ENCODE results near the gene NDUFB10.
A peak's percentile ranks its signal among the peaks of the same experiment; 100 is the strongest.

NDUFB10 gene

DNA sequence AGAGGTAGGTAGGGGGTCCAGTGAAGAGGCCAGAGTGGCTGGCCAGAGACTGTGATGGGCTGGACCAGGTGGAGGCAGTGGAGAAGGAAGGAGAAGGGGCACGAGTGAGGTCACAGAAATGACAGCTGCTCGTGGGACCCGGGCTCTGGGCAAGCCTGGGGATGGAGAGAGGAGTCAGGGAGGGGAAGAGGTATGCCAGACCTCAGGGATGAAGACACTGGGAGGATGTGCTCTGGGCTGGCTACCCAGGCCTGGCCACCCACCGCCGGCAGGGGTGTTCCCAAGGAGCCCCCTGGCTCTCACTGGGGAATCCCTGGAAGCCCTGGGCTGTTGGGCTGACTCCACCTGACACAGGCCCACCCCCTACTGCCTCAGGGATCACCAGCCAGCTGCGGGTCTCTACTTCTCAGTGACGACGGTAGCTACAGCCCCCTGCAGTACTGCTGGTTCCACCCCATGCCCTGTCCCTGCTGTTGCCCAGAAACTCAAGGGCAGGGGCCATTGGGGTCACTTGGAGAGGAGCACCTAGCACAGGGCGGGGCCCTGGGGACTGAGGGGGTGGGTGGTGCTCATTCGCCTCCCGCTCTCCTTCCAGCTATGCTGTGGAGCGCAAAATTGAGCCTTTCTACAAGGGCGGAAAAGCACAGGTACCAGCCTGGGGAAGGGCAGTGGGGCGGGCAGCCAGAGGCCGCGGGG, 14.3 kb downstream of the NDUFB10 start:
- no peak for DNase-seq

DNA sequence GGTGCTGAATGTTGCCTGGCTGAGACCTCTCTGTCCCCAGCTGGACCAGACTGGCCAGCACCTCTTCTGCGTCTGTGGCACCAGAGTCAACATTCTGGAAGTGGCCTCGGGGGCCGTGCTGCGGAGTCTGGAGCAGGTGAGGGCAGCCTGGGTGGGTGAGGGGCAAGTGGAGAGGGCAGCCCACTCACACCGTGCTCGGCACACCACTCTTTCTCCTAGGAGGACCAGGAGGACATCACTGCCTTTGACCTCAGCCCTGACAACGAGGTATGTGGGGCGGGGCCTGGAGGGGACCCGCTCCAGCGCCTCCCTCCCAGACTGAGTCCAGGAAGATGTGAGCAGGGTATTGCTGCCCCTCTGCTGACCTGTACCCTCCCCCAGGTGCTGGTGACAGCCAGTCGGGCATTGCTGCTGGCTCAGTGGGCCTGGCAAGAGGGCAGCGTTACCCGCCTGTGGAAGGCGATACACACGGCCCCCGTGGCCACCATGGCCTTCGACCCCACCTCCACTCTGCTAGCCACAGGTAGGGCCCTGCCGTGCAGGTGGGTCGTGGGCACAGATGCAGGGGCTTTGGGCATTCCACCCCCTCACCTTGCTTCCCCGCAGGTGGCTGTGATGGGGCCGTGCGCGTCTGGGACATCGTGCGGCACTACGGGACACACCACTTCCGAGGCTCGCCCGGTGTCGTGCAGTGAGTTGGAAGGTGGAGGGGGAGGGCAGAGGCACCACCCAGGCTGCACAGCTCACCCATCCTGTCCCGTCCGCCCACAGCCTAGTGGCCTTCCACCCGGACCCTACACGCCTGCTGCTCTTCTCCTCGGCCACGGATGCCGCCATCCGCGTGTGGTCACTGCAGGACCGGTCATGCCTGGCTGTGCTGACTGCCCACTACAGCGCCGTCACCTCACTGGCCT, 15.1 kb downstream of the NDUFB10 start:
- no peak for DNase-seq

DNA sequence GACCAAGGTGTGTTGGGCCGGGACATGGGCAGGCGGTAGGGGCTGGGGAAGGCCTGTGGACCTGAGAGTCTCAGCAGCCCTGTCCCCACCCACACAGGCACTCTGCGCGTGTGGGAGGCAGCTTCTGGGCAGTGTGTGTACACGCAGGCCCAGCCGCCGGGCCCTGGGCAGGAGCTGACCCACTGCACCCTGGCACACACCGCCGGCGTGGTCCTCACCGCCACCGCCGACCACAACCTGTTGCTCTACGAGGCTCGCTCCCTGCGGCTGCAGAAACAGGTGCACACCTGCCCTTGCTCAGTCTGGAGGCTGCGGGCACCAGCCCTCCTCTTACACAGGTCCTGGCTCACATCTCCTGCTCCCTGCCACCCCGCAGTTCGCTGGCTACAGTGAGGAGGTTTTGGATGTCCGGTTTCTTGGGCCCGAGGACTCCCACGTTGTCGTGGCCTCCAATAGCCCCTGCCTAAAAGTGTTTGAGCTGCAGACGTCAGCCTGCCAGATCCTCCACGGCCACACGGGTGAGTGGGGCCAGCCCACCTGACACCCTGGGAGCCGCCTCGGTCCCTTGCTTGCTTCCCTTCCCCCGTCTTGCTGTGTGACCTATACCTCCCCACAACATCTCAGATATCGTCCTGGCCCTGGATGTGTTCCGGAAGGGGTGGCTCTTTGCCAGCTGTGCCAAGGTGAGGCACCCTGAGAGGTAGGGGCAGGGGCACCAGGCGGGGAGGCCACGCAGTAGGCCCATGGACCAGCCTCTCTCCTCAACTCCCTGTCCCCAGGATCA, 16.3 kb downstream of the NDUFB10 start:
- DNase-seq = no peak

DNA sequence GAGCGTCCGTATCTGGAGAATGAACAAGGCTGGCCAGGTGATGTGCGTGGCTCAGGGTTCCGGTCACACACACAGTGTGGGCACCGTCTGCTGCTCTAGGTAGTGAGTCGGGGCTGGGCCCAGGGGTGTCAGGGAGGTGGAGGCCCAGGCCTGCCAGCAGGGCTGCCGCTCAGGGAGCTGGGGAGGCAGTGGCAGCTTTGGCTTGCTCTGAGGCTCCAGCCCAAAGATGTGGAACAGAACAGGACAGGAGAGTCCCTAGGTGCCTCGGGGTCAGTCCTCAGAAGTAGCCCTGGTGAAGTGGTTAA, 16.8 kb downstream of the NDUFB10 start:
- DNase-seq = no peak

DNA sequence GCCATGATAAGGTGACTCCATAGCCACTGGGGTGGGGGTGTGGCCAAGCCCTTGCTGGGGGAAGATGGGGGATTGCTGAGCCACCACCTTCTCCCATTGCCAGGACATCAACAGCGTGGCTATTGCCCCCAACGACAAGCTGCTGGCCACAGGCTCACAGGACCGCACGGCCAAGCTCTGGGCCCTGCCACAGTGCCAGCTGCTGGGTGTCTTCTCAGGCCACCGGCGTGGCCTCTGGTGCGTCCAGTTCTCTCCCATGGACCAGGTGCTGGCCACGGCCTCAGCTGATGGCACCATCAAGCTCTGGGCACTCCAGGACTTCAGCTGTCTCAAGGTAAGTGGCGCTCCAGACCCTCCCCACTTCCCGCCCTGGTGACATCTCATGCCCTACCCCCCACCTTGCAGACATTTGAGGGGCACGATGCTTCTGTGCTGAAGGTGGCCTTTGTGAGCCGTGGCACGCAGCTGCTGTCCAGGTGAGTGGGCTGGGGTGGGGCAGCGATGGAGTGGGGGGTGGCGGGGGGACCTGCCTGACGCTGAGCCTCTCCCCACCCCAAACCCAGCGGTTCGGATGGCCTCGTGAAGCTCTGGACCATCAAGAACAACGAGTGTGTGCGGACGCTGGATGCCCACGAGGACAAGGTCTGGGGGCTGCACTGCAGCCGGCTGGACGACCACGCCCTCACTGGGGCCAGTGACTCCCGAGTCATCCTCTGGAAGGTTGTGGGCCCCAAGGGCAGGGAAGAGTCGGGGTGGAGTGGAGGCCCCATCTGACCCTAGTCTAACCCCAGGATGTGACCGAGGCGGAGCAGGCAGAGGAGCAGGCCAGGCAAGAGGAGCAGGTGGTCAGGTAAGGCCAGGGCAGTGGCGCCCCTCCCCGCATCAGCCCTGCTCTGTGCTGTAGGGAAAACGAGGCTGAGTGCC, 17.9 kb downstream of the NDUFB10 start:
- no peak for DNase-seq

DNA sequence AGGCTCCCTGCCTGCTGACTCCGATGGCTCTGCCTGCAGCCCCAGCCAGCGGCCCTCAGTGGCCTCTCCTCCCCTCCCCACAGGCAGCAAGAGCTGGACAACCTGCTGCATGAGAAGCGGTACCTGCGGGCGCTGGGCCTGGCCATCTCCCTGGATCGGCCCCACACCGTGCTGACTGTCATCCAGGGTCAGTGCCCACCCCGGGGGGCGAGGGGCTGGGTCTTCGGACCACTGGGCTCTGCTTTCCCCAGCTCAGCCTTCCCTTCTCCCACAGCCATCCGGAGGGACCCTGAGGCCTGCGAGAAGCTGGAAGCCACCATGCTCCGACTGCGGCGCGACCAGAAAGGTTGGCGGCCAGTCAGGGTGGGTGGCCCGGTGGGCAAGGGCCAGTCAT, 18.5 kb downstream of the NDUFB10 start:
- no peak for DNase-seq

DNA sequence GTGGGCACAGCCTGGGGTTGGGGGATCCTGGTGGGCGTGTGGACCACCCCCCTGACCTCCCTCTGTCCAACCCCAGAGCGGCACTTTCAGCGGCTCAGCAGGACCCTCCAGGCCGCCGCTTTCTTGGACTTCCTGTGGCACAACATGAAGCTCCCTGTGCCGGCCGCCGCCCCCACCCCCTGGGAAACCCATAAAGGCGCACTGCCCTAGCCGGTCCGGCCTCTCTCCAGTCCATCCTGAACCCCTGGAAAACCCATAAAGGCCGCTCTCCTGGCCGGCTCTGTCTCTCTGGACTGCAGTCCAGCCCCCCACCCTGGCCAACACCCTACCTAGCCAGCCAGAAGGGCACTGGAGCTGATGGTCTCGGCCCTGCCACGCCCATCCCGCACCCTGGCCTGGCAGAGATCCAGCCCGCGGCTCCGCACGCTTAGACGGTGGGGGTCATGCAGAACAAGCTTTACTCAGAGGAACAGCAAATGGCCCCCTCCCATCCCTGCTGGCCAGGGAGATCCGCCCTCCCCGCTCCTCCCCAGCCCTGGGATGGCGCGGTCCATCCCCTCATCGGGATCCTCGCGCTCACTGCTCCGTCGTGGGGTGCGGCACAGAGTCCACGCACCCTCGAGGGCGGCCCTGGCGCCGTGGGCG, 19.3 kb downstream of the NDUFB10 start:
- no peak for DNase-seq

DNA sequence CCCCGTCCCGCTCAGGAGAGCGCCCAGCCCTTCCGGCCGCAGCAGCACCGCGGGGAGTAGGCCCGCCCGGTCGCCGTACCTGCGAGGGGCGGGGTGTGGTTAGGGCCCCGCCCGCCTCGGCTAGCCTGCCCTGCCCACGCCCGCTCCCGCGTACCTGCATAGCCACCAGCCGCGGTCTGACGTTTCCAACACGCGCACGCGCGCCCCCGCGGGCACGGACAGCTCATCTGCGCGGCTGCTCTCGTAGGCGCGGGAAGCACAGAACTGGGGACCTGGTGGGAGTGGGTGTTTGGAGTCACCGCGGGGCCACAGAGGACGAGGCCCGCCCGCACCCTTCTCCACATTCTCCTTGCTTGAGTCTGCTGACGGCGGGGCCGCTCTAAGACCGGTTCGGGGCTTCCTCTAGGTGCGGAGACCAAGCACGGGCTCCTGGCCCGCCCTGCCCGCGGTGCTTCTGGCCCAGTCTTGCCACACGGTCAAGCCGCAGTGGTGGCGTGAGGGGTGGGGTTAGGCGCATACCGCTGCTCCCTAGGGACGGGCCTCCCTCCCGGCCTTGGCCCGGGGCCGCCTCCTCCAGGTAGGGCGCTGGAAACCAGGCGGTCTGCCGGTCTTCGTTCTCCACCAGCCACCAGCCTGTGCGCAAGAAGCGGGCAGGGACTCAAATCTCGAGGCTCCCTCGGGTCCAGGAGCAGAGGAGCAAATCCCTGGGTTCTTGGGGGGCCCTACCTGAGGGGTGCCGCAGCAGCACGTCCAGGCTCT, 20.1 kb downstream of the NDUFB10 start:
- peak; percentile 32 for DNase-seq

DNA sequence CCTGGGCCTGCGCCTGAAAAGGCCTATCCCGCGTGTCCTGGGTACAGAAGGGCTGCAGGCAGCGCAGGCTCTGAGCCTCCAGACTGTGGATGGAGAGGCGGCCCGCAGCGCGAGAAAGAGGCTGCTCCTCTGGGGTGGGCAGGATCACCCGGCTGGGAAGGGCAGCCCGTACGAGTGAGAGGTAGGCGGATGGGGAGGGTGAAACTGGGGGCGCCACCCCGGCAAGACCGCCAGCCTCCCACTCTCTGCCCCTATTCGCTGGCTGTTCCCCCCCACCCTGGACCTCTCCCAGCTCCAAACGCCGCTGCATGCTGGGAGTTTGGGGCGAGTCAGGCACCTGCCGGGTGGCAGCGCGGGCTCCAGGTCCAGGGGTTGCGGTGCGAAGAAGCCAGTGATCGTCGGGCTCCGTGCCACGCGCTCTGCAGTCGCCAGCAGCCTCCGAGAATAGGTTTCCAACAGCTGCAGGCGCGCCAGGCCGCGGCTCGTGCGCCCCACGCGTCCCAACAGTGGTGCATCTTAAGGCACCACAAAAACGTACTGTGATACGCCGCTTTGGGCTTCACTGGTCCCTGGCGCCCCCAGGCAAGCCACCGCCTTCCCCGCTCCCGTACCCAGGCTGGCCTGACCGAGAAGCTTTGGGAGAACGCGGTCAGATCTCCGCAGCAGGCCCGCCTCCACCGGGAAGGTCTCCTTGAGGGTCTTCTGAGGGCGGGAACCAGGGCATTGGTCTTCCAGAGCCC, 20.9 kb downstream of the NDUFB10 start:
- DNase-seq = peak; percentile 42

DNA sequence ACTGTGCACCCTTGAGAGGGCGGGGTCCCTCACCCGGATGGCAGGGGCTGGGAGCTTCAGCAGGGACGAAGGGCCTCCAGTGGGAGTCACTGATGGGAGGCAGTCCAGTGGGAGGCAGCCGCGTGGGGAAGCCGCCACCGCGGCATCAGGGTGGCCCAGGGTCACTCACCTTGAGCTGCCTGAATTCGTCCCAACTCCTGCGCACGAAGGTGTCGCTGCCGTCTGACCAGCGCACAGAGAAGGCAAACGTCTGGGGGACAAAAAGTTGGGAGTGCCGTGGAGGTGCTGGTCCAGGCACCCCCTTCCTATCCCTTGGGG, 21.4 kb downstream of the NDUFB10 start:
- no peak for DNase-seq

DNA sequence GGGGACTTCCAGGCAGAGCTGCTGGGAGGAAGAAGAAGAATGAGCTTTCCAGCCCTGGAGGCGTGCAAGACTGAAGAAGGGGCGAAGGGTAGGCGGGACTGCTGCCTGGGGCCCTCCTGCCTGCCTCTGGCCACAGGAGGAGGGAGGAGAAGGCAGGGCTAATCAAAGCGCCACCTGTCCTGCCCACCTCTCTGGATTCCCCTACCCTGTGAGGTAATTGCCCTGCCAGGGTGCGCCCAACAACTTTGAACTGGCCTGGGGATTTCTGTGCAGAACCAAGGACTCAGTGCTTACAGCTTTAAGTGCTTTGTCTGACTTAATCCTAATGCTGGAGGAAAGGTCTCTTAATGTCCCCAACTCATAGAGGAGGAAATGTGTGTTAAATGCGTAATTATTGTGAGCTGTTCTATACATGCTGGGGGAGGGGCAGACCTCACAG, 22.1 kb downstream of the NDUFB10 start, which contains the start of gene NOXO1:
TSS of gene NOXO1 (minus strand) at position 72 of the 439 bp plus-strand sequence. CDS start 290 bp downstream, outside the sequence.
- no peak for DNase-seq

DNA sequence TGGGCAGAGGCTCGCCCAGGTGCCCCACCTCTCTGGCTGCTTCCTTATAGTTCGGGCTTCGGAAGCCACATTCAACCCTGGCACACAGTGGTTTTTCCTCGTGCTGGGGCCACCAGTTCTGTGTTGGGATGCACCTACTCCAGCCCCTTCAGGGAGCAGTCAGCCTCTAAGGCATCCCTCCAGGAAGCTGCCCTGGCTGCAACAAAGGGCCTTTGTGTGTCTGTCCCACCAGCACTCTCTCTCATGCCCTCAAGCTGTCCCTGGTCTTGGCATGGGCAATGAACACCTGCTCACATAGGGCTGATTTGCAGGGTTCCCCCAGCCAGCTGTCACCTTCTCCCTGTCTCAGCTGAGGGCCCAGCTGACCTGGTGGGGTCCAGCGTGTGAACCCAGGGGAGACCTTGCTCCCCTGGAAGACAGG, 22.7 kb downstream of the NDUFB10 start:
- peak; percentile 26 for DNase-seq

DNA sequence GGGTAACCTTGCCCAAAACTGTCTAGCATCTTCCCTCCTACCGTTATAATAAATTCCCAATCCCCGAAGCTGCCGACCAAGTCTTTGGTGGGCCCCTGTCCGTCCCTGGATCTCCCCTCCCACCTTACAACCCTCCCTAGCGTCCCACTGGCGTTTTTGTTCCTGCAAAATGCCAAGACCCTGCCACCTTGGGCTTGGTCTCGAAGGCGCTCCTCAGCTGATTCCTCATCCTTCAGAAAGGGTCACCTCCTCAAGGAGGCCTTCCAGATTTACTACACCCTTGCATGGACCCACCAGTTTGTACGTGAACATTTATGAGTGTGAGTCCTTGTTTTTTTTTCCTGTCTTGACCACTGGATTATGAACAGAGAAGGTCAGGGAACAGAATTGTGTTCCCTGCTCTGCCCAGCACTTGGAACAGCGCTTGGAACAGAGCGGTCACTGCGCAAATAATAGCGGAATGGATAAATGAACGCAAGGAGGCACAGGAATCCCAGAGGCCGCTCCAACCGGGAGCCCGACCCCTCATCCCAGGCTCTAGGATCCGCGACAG, 23.7 kb downstream of the NDUFB10 start:
- no peak for DNase-seq

DNA sequence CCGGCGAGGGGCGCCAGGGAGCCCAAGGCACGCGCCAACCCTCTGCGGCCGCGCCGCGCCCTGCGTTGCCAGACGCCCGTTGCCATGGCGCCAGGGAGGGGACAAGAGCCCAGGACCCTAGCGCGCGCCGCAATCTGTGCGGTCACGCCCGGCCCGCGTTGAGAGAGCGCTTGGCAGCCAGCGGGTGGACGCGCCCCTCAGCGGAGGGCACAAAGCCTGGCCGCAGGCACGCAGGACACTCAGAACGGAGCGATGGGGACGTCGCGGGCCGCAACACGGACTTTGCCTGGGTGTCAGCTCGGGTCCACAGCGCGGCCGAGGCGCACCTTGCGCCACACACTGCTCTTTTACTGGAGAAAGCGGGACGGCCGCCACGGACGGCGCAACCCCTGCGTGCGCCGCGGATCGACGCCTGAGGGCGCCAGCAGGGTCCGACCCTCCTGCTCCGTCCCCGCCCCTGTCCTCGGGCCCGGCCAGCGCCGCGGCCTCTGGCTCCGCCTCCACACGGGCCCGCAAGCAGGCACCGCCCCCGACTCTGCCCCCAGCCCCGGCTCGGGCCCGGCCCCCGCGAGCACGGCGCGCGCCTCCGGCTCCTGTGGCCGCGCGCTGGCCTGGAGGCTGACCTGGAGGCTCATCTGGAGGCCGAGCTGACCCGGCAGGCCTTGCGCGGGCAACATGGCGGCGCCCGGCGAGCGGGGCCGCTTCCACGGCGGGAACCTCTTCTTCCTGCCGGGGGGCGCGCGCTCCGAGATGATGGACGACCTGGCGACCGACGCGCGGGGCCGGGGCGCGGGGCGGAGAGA, 24.4 kb downstream of the NDUFB10 start, which contains the start of gene GFER:
TSS of gene GFER (plus strand) at position 650 of the 803 bp plus-strand sequence. CDS start at position 676, 26 bp downstream.
- peak; percentile 74 for DNase-seq

DNA sequence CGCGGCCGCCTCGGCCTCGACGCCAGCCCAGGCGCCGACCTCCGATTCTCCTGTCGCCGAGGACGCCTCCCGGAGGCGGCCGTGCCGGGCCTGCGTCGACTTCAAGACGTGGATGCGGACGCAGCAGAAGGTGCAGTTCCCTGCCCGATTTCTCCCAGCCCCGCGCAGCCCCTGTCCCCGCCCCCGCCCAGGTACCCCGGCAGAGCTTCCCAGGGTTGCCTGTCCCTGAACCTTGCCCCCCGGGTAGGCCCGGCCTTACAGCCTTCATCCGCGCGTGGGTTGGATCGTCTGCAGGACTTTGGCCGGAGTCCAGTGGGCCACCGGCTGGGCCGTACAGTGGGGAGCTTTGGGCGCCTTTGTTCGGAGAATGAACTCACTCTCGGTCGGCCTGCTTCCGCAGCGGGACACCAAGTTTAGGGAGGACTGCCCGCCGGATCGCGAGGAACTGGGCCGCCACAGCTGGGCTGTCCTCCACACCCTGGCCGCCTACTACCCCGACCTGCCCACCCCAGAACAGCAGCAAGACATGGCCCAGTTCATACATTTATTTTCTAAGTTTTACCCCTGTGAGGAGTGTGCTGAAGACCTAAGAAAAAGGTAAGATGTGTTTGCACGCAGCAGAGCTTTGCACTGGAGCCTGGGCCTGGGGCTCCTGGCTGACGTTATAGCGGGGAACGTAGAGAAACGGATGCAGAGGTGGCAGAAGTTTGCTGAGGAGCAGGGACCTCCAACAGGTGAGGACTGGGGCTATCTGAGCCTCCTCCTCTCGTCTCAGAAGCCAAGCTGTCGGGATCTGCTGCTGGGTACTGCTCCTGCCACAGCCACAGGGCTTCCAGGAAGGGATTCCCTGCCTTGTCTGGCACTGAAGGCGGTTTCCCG, 25.2 kb downstream of the NDUFB10 start:
- DNase-seq = peak; percentile 53

DNA sequence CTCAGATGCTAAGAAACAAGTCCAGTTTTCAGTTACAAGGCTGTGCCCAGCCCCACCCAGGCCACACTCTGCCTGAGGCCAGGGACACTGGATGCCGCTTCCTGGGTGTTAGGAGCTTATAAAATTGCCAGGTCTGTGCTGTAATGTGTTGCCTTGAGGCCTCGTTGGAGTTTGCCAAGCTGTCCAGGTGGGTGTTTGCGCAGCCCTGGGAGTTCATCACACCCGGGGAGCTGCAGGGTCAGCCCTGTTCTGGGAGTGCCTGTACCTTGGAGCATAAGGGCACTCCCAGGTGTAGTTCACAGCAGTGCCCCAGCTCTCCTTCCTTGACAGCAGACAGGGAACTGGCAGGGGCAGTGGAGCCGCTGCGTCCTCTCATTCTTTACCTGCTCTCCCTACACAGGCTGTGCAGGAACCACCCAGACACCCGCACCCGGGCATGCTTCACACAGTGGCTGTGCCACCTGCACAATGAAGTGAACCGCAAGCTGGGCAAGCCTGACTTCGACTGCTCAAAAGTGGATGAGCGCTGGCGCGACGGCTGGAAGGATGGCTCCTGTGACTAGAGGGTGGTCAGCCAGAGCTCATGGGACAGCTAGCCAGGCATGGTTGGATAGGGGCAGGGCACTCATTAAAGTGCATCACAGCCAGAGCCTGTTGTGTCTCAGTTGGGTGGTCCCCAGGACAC, 26.3 kb downstream of the NDUFB10 start:
- no peak for DNase-seq

DNA sequence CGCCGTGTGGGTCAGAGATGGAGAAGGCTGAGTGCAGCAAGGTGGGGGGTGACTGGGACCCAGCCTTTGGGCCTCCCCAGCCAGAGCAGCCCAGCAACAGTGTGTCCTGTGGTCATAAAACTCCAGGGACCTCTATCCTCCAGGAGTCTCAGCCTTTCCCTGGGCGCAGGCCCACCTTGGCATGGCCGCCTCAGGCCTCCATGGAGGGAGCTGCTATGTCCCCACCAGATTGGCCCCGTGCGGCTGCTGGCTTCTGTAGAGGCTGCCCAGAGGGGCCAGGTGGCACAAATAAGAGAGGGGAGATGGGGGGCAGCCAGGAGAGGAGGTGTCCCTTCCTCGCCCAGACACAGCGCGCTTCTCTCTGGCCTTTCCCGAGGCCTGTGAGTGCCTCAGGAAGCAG, 27.9 kb downstream of the NDUFB10 start:
- DNase-seq = no peak
